ENCODE data around the gene ATP8B4.

GRCh38 chr15:50100486-50100885 is 18.5 kb downstream of the ATP8B4 start:
- no peak for TF ChIP-seq CTCF (IDR thresholded peaks at IDR 0.05)
- no peak for TF ChIP-seq EZH2 (IDR thresholded peaks at IDR 0.05; ENCODE audit: borderline replicate concordance, insufficient read depth, low read depth, low read length, poor library complexity, severe bottlenecking)

Measured in B cell (primary cell).